Measurements from ENCODE around the gene TRAF4. TPM values are rescaled to one million over a fixed set of nuclear protein-coding genes. Genes with fewer than 3 reads are reported as not detected.

The TRAF4 gene
- polyA plus RNA-seq, 3 donors = 0.33 to 38.0 (median 1.0) TPM

DNA sequence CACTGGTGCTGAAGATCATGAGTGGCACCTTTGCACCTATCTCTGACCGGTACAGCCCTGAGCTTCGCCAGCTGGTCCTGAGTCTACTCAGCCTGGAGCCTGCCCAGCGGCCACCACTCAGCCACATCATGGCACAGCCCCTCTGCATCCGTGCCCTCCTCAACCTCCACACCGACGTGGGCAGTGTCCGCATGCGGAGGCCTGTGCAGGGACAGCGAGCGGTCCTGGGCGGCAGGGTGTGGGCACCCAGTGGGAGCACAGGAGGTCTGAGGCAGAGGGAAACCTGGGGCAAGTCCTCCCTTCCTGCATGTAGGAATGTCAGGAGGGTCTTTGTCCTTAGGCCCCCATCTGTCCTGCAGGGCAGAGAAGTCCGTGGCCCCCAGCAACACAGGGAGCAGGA, 6.5 kb upstream of the TRAF4 start:
- WGBS (ENCODE audit: insufficient coverage) = 97% methylated on average over 12 of the region's 12 CpGs
- Mint-ChIP-seq H3K4me3 (no peak overlapping the region), H3K4me1 (peaks cover 18% of the 10 kb centered on the region), H3K36me3 (peaks cover 15 to 16% of the 10 kb centered on the region in 2 donors), H3K27ac (no peak overlapping the region), H3K27me3 (ENCODE audit: low read depth in 3 of 3) (peaks cover 6 to 18% (median 8%) of the 10 kb centered on the region in 3 donors), H3K9me3 (peaks cover 0 to 3% (median 0%) of the 10 kb centered on the region in 7 donors)
- no peak for DNase-seq
- no peaks in the 10 kb centered on the region for H3K36me3 ChIP-seq (replicated peaks in 1 of 2; ENCODE audit: control insufficient read depth in 1 of 2, insufficient read depth in 2 of 2, low read length in 2 of 2)
- no peak overlapping the region for H3K4me2 ChIP-seq (replicated peaks; ENCODE audit: extremely low read depth, low read length, poor library complexity, severe bottlenecking)
- H3K27ac ChIP-seq (ENCODE audit: low read depth in 1 of 2, low read length in 2 of 2) = no peak overlapping the region
- H3K9ac ChIP-seq (ENCODE audit: insufficient read depth, low read length, poor library complexity, severe bottlenecking) = no peak overlapping the region
- no peaks in the 10 kb centered on the region for H4K20me1 ChIP-seq (ENCODE audit: insufficient read depth, low read length)
- no peaks in the 10 kb centered on the region for H3K79me2 ChIP-seq (ENCODE audit: insufficient read depth, low read length)
- peaks cover 17 to 19% of the 10 kb centered on the region in 2 donors for H3K4me1 ChIP-seq (ENCODE audit: control insufficient read depth in 1 of 2, insufficient read depth in 2 of 2, low read length in 2 of 2)
- H3K4me3 ChIP-seq (replicated peaks in 1 of 3; ENCODE audit: low read depth in 2 of 3, low read length in 3 of 3) = no peak overlapping the region
- no peaks in the 10 kb centered on the region for H3K9me3 ChIP-seq (replicated peaks in 1 of 2; ENCODE audit: control insufficient read depth in 1 of 2, insufficient read depth in 1 of 2, low read length in 2 of 2)
- no peaks in the 10 kb centered on the region for H3K27me3 ChIP-seq (ENCODE audit: control insufficient read depth in 2 of 2, insufficient read depth in 2 of 2, low read length in 2 of 2)
- no peak overlapping the region for H2AFZ ChIP-seq (ENCODE audit: insufficient read depth, low read depth, low read length, poor library complexity, severe bottlenecking)
- intact Hi-C loops (cut with micrococcal nuclease) = no loop called here
- TF ChIP-seq CTCF (IDR thresholded peaks at IDR 0.05) = no peak

GRCh38 chr17:28737770-28738679, 5.8 kb upstream of the TRAF4 start:
- Mint-ChIP-seq H3K36me3 (peaks cover 15 to 16% of the 10 kb centered on the region in 2 donors), H3K4me3 (no peak overlapping the region), H3K27me3 (ENCODE audit: low read depth in 3 of 3) (peaks cover 6 to 21% (median 8%) of the 10 kb centered on the region in 3 donors), H3K27ac (no peak overlapping the region), H3K4me1 (peaks cover 19% of the 10 kb centered on the region), H3K9me3 (peaks cover 0 to 3% (median 0%) of the 10 kb centered on the region in 7 donors)
- no peaks in the 10 kb centered on the region for H3K9me3 ChIP-seq (replicated peaks in 1 of 2; ENCODE audit: control insufficient read depth in 1 of 2, insufficient read depth in 1 of 2, low read length in 2 of 2)
- no peaks in the 10 kb centered on the region for H3K27me3 ChIP-seq (ENCODE audit: control insufficient read depth in 2 of 2, insufficient read depth in 2 of 2, low read length in 2 of 2)
- WGBS (ENCODE audit: insufficient coverage) = 94% methylated on average over 18 of the region's 22 CpGs
- no peaks in the 10 kb centered on the region for H3K79me2 ChIP-seq (ENCODE audit: insufficient read depth, low read length)
- intact Hi-C loops (cut with micrococcal nuclease) = no loop called here
- TF ChIP-seq CTCF (IDR thresholded peaks at IDR 0.05) = no peak
- no peak overlapping the region for H3K4me2 ChIP-seq (replicated peaks; ENCODE audit: extremely low read depth, low read length, poor library complexity, severe bottlenecking)
- H4K20me1 ChIP-seq (ENCODE audit: insufficient read depth, low read length) = no peaks in the 10 kb centered on the region
- H3K4me3 ChIP-seq (replicated peaks in 1 of 3; ENCODE audit: low read depth in 2 of 3, low read length in 3 of 3) = no peak overlapping the region
- no peaks in the 10 kb centered on the region for H3K36me3 ChIP-seq (replicated peaks in 1 of 2; ENCODE audit: control insufficient read depth in 1 of 2, insufficient read depth in 2 of 2, low read length in 2 of 2)
- no peak overlapping the region for H2AFZ ChIP-seq (ENCODE audit: insufficient read depth, low read depth, low read length, poor library complexity, severe bottlenecking)
- peaks cover 24 to 26% of the 10 kb centered on the region in 2 donors for H3K4me1 ChIP-seq (ENCODE audit: control insufficient read depth in 1 of 2, insufficient read depth in 2 of 2, low read length in 2 of 2)
- DNase-seq = no peak
- H3K27ac ChIP-seq (ENCODE audit: low read depth in 1 of 2, low read length in 2 of 2) = no peak overlapping the region
- H3K9ac ChIP-seq (ENCODE audit: insufficient read depth, low read length, poor library complexity, severe bottlenecking) = no peak overlapping the region
